Cardiac fibroblast (primary cell): ENCODE measurements around the gene COBL.
A peak's percentile ranks its signal among the peaks of the same experiment; 100 is the strongest.

Experiments
- DNase-seq, 2 donors: peaks; one replicate each; pipeline versions ENCODE4 v3.0.0 to v3.0.0-alpha.2; 2010; ENCODE audit warnings: low read depth in 2 of 2
- H3K4me3 ChIP-seq, 2 donors: replicated peaks in 1 of 2; 1 replicate in 1 of 2; 2 replicates in 1 of 2; pipeline ENCODE4 v1.5.1; 2011; ENCODE audit warnings: low read depth in 2 of 2, low read length in 2 of 2, mild to moderate bottlenecking in 2 of 2, moderate library complexity in 1 of 2
- TF ChIP-seq, protein P1 (sequence below): IDR thresholded peaks from one replicate; pipeline ENCODE4 v1.5.1; 2011; ENCODE audit warnings: low read depth, mild to moderate bottlenecking, low read length, inconsistent platforms

Gene COBL

DNA sequence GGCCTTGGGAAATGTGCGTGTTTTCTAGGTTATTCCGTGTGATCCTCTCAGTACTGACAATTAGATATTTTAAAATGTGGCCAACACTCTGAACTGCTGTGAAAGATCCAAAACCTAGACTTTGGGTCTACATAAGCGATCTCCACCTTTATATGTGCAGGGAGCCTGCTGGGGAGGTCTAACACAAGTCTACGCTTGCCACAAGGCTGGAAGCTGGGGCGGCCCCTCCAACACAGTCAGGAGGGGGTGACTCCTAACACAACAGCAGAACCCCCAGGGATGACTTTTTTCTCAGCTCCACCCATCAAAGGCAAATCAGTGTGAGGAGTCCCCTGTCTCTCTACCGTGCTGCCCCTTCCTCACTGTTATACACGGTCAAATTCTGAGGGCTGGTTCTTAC, 202.6 kb downstream of the COBL start:
- no peak overlapping the region for H3K4me3 ChIP-seq
- TF ChIP-seq, protein P1, sequence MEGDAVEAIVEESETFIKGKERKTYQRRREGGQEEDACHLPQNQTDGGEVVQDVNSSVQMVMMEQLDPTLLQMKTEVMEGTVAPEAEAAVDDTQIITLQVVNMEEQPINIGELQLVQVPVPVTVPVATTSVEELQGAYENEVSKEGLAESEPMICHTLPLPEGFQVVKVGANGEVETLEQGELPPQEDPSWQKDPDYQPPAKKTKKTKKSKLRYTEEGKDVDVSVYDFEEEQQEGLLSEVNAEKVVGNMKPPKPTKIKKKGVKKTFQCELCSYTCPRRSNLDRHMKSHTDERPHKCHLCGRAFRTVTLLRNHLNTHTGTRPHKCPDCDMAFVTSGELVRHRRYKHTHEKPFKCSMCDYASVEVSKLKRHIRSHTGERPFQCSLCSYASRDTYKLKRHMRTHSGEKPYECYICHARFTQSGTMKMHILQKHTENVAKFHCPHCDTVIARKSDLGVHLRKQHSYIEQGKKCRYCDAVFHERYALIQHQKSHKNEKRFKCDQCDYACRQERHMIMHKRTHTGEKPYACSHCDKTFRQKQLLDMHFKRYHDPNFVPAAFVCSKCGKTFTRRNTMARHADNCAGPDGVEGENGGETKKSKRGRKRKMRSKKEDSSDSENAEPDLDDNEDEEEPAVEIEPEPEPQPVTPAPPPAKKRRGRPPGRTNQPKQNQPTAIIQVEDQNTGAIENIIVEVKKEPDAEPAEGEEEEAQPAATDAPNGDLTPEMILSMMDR, result no peak

DNA sequence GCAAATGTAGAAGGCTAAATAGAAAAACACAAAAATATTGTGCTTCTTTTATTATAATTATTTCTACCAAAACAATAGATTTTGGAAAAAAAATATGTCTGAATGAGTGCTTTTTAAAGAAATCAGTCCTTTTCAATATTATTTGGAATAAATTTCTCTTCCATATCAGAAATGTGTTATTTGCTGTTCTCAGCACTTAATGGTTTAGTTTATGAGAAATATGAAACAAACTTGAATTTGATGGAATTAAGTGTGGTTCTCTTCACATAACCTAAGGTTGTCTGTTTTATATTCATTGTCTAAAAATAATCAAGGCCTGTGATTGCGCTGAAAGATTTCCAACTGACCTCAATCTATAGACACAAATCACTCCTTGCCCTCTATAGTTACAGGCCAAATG, 203.0 kb downstream of the COBL start:
- TF ChIP-seq, protein P1, result no peak
- no peak for DNase-seq

More for the DNA sequence above, 202.6 kb downstream of the COBL start:
- DNase-seq, result no peak

DNA sequence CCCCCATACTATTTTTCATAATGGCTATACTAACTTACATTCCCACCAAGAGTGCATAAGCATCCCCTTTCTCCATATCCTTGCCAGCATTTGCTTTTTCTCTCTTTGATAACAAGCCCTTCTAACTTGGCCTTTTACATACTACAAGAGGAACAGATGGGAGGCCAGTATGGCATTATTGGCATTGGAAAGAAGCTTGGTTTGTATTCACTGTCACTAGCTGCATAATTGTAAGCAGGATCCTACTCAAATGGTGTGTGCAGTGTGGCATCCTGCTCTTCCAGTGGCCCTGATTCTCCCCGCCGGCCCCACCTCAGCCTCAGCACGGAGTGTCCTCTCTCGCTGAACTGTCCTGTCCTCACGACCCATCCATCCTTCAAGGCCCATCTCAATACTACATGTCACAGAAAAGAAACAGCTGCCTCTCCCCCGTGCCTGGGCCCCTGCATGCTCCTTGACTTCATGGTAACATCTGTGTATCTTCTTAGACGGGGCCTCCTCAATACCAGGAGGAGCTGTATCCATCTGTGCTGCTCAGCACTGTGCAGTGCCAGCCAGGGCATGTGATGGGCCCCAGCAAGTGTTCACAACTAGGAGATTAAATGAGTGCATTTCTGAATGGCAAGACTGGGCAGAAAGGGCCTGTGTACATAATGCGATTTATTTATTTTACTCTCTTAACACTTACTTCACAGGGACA, 205.2 kb downstream of the COBL start:
- no peak overlapping the region for H3K4me3 ChIP-seq
- no peak for DNase-seq
- TF ChIP-seq, protein P1, result no peak

More for the DNA sequence above, 203.0 kb downstream of the COBL start:
- H3K4me3 ChIP-seq, result no peak overlapping the region

DNA sequence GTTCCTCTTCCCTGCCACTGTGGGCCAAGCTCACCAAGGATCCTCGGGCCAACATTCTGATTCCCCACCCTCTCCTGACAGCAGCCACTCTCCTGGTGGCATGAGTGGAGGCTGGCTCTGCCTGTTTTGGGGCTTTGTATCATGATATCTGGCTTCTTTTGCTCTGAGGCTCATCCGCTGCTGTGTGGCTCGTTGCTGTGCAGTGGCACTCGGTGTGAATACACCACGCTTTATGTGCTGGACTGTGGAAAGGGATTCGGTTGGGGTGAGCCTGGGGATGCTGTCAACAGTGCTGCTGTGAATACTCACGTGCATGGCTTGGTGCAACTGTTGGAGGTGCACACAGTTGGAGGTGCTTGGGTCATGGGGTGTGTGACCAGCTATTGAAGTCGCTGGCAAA, 208.5 kb downstream of the COBL start:
- no peak overlapping the region for H3K4me3 ChIP-seq
- DNase-seq, result no peak
- TF ChIP-seq, protein P1, result no peak

DNA sequence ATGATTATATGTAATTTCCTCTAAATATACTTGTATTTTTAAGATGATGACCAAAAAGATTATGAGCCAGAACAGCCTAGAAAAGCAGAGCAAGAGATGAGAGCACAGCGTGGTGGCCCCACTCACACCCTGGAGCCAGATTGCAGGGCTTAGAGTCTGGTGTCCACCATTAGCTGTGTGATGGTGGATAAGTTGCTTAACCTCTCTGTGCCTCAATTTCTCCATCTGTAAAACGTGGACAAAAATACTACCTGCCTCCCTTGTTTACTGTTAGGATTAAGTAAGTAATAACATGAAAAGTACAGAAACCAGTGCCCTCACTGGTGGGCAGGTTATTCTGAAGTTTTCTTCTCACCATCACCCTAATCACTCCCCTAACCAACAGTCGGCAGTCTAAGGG, 212.3 kb downstream of the COBL start:
- TF ChIP-seq, protein P1, result no peak
- no peak overlapping the region for H3K4me3 ChIP-seq
- DNase-seq, result no peak

- TF ChIP-seq, protein P1, result no peak
- H3K4me3 ChIP-seq, result no peak overlapping the region
- DNase-seq, result no peak
These were observed 212.9 kb downstream of the COBL start for GRCh38 chr7:51103718-51104117.

- DNase-seq, result peak in 1 of 2 donors; percentile 79
- no peak overlapping the region for H3K4me3 ChIP-seq
- TF ChIP-seq, protein P1, result no peak
These were observed 213.8 kb downstream of the COBL start for GRCh38 chr7:51102828-51103227.
